ENCODE results near the gene NAA80.
A peak's percentile ranks its signal among the peaks of the same experiment; 100 is the strongest.

Gene NAA80

GRCh38 chr3:50298836-50299637, at the start of gene NAA80, which contains the start of gene HYAL3:
Gene NAA80 (minus strand): TSS chr3:50299405. CDS start chr3:50297463, 1,942 bp downstream.
Gene HYAL3 (minus strand): TSS chr3:50299405. CDS start chr3:50295602, 3,803 bp downstream.
- peak; percentile 100 for DNase-seq

DNA sequence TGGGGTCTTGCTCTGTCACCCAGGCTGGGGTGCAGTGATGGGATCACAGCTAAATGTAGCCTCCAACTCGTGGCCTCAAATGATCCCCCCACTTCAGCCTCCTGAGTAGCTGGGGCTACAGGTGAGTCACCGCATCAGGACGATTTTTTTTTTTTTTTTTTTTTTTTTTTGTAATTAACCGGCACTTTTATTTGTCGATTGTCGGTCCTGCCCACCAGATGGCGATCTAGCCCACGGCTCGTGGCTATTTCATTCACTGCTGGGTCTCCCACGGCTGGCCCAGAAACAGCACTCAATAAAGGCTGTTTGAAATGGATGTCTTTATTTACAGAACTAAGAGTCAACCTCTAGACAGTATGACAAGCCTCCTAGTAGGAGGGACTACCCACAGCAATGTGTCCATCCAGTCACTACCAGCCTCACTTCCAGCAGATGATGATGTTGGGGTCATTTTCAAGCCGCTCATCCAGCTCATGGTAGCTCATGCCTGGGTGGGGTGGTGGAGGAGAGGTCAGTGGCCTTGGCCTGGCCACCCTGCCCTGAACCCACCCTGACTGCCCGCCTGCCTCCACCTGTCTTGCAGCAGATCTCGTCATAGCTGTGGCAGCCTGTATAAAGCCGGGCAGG, 48.1 kb upstream of the NAA80 start:
- peak; percentile 83 for DNase-seq

GRCh38 chr3:50345586-50346234, 46.5 kb upstream of the NAA80 start, which contains the start of gene ZMYND10:
Gene ZMYND10 (minus strand): TSS chr3:50345732. CDS start chr3:50345579, 153 bp downstream.
- DNase-seq: peak; percentile 80

DNA sequence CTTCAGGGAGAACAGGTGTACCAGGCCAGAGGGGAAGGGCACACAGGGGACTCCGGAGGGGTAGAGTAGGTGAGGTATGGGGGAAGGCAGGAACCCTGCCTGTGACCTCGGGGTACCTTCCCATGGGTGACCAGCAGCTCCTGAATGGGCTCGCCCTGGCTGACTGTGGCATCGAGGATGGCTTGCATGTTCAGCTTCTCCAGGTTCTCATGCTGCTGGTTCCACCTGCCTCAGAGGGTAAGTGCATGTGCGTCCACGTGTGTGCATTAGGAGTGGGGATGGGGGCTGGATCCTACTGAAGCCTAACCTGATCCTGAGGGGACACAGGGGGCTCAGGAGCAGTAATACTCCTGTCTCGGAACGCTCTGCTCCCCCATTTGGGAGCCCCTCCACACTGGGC, 45.8 kb upstream of the NAA80 start:
- DNase-seq: no peak

DNA sequence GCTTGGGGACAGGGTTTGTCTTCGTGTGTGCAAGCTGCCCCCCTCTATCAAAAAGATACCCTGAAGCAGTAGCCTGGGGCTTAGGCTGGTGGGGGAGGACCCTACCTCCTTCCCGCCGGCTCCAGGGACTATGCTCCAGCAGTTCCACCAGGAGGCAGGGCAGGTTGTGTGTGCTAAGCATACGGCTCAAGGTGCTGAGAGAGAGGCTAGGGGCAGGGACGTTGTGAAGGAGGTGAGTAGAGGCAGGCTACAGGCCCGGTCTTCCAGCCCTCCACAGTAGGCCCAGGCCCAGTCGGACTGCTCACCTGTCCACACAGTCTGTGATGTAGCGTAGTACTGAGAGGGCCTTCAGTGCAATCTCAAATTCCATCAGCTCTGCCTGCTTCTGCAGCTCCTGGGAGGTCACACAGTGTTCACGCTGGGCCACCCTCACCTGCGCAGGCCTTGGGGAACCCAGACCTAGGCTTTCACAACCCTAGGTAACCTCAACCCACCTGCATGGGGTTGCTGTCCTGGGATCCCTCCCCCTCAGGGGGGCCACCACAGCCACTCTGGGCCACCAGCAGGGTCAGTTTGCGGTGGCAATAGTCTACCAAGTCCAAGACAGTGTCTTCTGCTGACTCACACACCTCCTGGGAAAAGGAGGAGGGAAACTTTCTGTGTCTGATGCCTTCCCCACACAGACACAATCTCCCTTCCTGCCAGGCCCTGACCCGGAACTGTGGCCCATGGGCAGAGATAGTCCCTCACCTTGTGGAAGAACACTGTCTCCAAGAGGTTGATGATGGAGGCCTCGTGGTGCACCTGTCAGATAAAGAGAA, 43.8 kb upstream of the NAA80 start:
- DNase-seq: no peak

- DNase-seq: no peak
Measured at GRCh38 chr3:50341996-50342650, 42.9 kb upstream of the NAA80 start.

DNA sequence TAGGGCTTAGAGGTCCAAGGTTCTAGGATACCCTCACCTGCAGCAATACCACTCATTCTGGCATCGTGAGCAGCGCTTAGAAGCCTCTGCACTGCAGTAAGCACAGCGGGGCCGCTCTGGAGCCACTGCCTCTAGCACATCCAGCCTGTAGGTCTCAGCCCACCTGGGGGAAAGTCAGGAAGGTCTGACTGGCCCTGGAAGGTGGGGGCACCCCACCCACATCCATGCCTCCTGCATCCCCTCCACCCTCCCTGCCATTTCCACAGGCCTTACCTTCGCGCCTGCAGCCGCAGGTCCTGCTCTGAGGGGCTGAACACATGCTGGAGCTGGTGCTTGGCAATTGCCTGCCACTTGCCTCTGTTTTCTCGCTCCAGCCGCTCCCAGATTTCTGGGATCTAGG, 42.3 kb upstream of the NAA80 start:
- DNase-seq: no peak

GRCh38 chr3:50340448-50341329, 41.5 kb upstream of the NAA80 start, which contains the start of gene RASSF1:
Gene RASSF1 (minus strand): TSS chr3:50340836. CDS start chr3:50340805, 31 bp downstream.
- peak; percentile 90 for DNase-seq

DNA sequence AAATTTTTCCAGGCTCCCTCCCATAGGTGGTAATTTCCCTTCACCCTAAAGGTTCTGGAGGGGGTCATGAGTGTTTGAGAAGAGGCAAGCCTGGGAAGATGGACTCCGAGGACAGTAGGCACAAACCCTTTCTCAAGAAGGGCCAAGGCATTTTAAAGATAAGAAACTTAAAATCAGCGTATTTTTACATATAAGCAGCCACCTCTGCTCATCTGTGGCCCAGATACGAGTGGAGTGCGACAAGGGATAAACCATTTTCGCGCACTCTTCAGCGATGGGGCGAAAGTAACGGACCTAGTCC, 40.9 kb upstream of the NAA80 start:
- DNase-seq: no peak

GRCh38 chr3:50339485-50340146, 40.4 kb upstream of the NAA80 start:
- no peak for DNase-seq

DNA sequence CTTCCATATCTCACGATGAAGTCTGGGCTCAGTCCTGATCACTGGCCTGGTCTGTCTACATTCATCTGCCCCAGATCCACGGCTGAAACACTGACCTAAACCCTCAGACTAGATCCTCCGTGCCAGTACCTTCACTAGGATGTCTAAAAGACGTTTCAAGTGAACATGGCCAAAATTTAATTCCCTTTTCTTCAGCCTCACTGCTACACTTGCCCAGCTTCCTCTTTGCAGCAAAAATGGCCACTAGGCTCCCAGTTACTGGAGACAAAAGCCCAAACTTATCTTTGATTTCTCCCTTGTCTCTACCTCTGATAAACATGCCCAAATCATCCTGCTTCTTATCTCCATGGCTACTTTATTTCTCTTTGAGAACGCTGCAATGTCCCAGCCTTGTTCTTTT, 39.8 kb upstream of the NAA80 start:
- no peak for DNase-seq

DNA sequence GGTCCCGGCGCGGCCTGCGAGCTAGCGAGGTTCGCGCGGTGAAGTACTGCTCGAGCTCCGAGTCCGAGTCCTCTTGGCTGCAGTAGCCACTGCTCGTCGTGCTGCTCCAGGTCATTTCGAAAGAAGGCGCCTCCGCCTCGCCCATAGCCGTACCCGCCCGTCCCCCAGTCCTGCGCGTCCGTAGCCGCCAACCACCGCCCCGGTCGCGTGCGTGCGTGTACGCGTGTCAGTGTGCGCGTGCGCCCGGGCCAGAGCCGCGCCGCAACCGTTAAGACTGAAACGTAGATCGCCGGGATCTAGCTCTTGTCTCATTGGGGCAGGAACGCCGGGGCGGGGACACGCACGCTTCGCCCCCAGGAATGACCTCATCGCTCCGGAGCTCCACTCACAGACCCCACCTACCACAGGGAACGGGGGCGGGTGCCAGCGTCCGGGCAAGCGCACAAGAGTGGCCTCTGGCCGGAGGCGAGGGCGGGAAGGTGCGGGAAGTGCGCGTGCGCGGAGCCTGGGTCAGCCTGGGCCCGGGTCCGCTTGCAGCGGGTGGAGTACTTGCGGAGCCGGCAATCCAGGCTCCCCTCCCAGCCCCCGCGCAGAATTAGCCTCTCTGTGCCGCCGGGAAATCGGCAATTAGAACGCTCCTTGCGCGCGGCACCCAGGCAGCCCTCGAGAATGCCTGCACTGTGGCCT, 38.1 kb upstream of the NAA80 start:
- peak; percentile 100 for DNase-seq

DNA sequence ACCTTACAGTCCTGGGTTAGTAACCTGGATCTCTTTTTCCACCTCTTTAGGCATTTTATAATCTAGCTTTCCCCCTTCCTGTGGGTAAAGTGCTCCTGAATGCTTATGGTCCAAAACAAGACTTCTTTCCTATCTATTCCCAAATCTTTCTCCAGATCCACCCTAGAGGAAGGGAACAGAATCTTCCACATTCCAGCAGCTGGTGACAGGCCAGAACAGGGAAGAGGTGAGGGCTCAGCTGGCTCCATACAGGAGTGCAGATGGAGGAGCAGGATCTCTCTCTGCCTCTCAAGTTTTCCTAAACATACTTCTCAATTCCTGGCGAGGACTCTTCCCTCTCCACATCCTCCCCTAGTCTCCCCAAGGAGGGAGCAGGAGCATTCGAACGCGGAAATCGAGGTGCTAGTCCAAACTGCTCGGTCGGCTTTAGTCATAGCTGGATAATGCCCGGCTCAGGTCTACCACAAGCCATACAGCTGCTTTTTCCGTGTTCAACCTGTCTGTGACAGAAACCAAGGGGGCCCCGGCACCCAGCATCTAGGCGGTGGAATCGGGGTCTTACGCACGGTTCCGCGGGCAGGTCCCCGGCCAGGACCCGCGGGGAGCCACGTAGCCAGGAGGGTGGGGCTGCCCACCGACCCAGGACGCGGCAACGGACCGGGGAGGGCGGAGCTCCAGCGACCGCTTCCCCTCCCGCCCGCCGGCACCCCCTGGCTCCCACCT, 37.4 kb upstream of the NAA80 start:
- DNase-seq: no peak

DNA sequence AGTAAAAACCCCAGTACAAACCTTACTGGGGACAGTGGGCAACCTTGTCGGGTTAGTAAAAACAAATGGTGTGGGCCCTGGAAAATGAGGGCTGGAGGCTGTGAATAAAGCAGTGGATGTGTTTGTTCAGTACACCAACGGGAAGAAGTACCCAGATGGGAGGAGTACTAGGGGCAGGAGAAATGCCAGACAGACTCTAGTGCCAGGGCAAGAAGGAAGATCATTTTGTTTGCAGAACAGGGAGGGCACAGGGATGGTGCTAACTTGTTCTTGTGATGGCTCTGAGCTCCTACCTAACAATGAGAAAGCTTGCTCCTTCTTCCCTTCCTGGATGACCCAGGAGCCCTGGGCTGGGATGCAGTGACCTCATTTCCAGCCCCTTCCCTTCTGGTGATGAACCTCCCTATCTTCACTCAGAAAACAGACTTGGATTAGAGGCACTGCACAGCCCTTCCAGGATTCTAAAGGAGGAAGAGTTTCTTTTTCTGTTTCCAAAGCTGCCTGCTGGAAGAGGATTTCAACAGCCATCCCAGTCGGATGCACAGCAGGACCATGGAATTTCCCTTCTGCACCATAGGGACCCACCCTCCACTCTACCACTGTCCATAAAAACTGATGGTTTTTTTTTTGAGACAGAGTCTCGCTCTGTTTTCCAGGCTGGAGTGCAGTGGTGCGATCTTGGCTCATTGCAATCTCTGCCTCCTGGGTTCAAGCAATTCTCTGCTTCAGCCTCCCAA, 35.3 kb upstream of the NAA80 start:
- DNase-seq: no peak

- no peak for DNase-seq
Measured at GRCh38 chr3:50333744-50334328, 34.6 kb upstream of the NAA80 start.

DNA sequence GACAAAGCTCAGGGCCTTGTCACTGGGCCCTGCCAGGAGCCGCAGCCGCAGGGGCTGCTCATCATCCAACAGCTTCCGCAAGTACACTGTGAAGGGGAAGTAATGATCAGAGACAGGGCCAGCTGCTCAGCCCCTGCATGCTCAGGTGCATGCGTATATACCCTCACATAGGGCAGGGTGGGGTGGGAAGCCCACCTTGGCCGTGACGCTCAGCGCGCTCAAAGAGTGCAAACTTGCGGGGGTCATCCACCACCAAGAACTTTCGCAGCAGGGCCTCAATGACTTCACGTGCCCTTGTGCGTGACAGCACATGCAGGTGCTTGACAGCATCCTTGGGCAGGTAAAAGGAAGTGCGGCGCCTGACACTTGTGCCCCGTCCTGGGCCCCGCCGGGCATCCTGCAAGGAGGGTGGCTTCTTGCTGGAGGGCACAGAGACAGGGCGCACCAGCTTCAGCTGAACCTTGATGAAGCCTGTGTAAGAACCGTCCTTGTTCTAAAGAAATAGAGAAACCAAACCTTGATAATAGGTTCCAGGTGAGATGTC, 32.2 kb upstream of the NAA80 start:
- no peak for DNase-seq

DNA sequence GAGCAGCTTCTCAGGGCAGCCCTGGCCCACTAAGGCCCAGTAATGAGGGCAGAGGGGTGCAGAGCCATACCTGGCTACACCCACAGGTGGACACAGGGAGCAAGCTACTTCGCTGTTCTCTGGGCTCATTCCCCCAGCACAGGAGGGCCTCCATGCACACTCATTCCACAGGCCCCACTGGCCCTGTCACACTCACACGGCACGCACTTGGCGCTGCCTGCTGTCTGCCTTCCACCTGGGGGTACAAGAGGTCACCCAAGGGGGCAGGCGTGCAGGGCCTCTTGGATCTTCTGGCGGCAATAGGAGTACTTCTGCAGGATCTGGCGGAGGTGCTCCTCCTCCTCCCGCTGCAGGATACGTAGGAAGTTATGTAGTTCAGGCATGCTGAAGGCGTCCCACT, 31.1 kb upstream of the NAA80 start:
- DNase-seq: no peak

Data from femur (tissue), 1 donor.